GM12878 (cell line): ENCODE results near the gene HDDC2. TPM values are rescaled to one million over a fixed set of nuclear protein-coding genes. Genes with fewer than 3 reads are reported as not detected.

Source experiments
- ATAC-seq: fragments of 200-7000 bp; cut with Tn5 transposase; 3 replicates; pipeline ENCODE4 v1.9.1; 2020; ENCODE audit warnings: mild to moderate bottlenecking, moderate library complexity
- BruUV-seq: library from RNA; stranded (reverse); fragments of 400-500 nt; replicated peaks from 2 replicates; lab custom pipeline; 2021; lab: Mats Ljungman, UMichigan
- CTCF ChIA-PET: fragments of 300-600 bp; sonication (Branson Sonifier 250); formaldehyde crosslinking; extraction: SDS; loops from one replicate; lab custom pipeline; 2021; ENCODE audit warnings: inconsistent platforms; lab: Yijun Ruan, JAX
- POLR2A ChIA-PET: fragments of 350-600 bp; formaldehyde crosslinking; extraction: SDS; loops from one replicate; lab custom pipeline; 2021; ENCODE audit warnings: inconsistent platforms; lab: Charles Lee
- RAD21 ChIA-PET: fragments of 300-600 bp; sonication (Branson Sonifier 250); formaldehyde crosslinking; loops from one replicate; lab custom pipeline; 2023; ENCODE audit warnings: antibody characterized with exemption; ENCODE audit not compliant: unreplicated experiment; lab: Charles Lee
- SMC1A ChIA-PET: fragments of 300-600 bp; sonication (Branson Sonifier 250); formaldehyde crosslinking; loops from one replicate; lab custom pipeline; 2023; ENCODE audit not compliant: unreplicated experiment, uncharacterized antibody; lab: Charles Lee
- DNase-seq: peaks from one replicate; pipeline ENCODE4 v3.0.0-alpha.2; 2011; ENCODE audit warnings: low read depth, low spot score
- FAIRE-seq: peaks from 3 replicates; lab custom pipeline; 2011; peaks lifted over from hg19 to GRCh38; lab: Jason Lieb, UNC
- H2AFZ ChIP-seq: 2 replicates; pipeline ENCODE4 v1.6.0; 2011; ENCODE audit warnings: low read depth, low read length, control low read depth; ENCODE audit not compliant: control insufficient read depth
- H3K27ac ChIP-seq: 2 replicates; pipeline ENCODE4 v1.5.1; 2011; ENCODE audit warnings: control low read depth; ENCODE audit not compliant: control insufficient read depth, insufficient read depth
- H3K27me3 ChIP-seq, 2 experiments: replicated peaks in 1 of 2; 2 replicates each; pipeline versions ENCODE4 v1.6.0 to v1.6.1; 2011; ENCODE audit warnings: low read length in 1 of 2; ENCODE audit not compliant: control insufficient read depth in 2 of 2, insufficient read depth in 2 of 2
- H3K36me3 ChIP-seq, 2 experiments: 2 replicates each; pipeline ENCODE4 v1.5.1; 2011; ENCODE audit warnings: low read length in 1 of 2; ENCODE audit not compliant: control insufficient read depth in 2 of 2, insufficient read depth in 2 of 2
- H3K4me1 ChIP-seq: 2 replicates; pipeline ENCODE4 v1.6.1; 2011; ENCODE audit warnings: mild to moderate bottlenecking, low read length, moderate library complexity, mixed read lengths; ENCODE audit not compliant: control insufficient read depth, insufficient read depth
- H3K4me2 ChIP-seq: 2 replicates; pipeline ENCODE4 v1.6.0; 2011; ENCODE audit warnings: control low read depth; ENCODE audit not compliant: control insufficient read depth, insufficient read depth
- H3K4me3 ChIP-seq: fragments of 200-600 bp; sonication (generic); 2 replicates; pipeline ENCODE4 v1.5.1; 2016
- H3K79me2 ChIP-seq: 2 replicates; pipeline ENCODE4 v1.6.0; 2011; ENCODE audit warnings: low read length; ENCODE audit not compliant: control insufficient read depth, insufficient read depth
- H3K9ac ChIP-seq: 2 replicates; pipeline ENCODE4 v1.8.0; 2011; ENCODE audit warnings: low read length, control low read depth, mixed read lengths; ENCODE audit not compliant: control insufficient read depth, insufficient read depth
- H3K9me3 ChIP-seq: replicated peaks from 3 replicates; pipeline ENCODE4 v1.5.1; 2011; ENCODE audit warnings: mild to moderate bottlenecking, low read length; ENCODE audit not compliant: control insufficient read depth, insufficient read depth
- H4K20me1 ChIP-seq: 2 replicates; pipeline ENCODE4 v1.6.0; 2011; ENCODE audit not compliant: control insufficient read depth, insufficient read depth
- ASH2L ChIP-seq: fragments of 300-600, 200-600 bp; sonication (generic); IDR thresholded peaks from 2 replicates; pipeline ENCODE4 v1.6.1; 2017; ENCODE audit warnings: low read depth, mild to moderate bottlenecking, borderline replicate concordance
- ATF3 ChIP-seq: IDR thresholded peaks from 2 replicates; pipeline ENCODE4 v1.6.1; 2011; ENCODE audit warnings: low read depth, mild to moderate bottlenecking, low read length, moderate library complexity, borderline replicate concordance; ENCODE audit errors: extremely low read depth
- CHD1 ChIP-seq: IDR thresholded peaks from 2 replicates; pipeline ENCODE4 v1.6.1; 2012; ENCODE audit warnings: low read depth, low read length, improper control_type of control experiment
- ETV6 ChIP-seq, 2 experiments: fragments of 450-650 bp in 1 of 2; IDR thresholded peaks in 1 of 2; conservative IDR thresholded peaks in 1 of 2; 2 replicates each; pipeline ENCODE4 v1.6.1; 2014; ENCODE audit warnings: antibody characterized with exemption in 1 of 2, borderline replicate concordance in 1 of 2, low read depth in 1 of 2, mild to moderate bottlenecking in 1 of 2, moderate library complexity in 1 of 2
- FOXM1 ChIP-seq: IDR thresholded peaks from 2 replicates; pipeline ENCODE4 v1.6.1; 2012; ENCODE audit warnings: low read depth, mild to moderate bottlenecking, inconsistent platforms, low read length, moderate library complexity
- HCFC1 ChIP-seq: fragments of 150-350 bp; IDR thresholded peaks from 2 replicates; pipeline ENCODE4 v1.6.1; 2014; ENCODE audit warnings: low read length
- HSF1 ChIP-seq: fragments of 150-350 bp; IDR thresholded peaks from 2 replicates; pipeline ENCODE4 v1.6.1; 2014; ENCODE audit warnings: mild to moderate bottlenecking, low read depth, low read length
- IKZF1 ChIP-seq: fragments of 450-650 bp; conservative IDR thresholded peaks from 2 replicates; pipeline ENCODE4 v1.6.1; 2017; ENCODE audit warnings: antibody characterized with exemption, mild to moderate bottlenecking
- NFYA ChIP-seq: IDR thresholded peaks from 2 replicates; pipeline ENCODE4 v1.6.1; 2011; ENCODE audit warnings: low read depth, mild to moderate bottlenecking, low read length, improper control_type of control experiment, borderline replicate concordance
- PML ChIP-seq: IDR thresholded peaks from 2 replicates; pipeline ENCODE4 v1.6.1; 2012; ENCODE audit warnings: low read length, inconsistent platforms
- SREBF1 ChIP-seq: IDR thresholded peaks from 2 replicates; pipeline ENCODE4 v1.6.1; 2012; ENCODE audit warnings: mild to moderate bottlenecking, low read length
- SRF ChIP-seq, 2 experiments: IDR thresholded peaks; 2 replicates each; pipeline ENCODE4 v1.6.1; 2011; ENCODE audit warnings: low read depth in 2 of 2, low read length in 2 of 2, mild to moderate bottlenecking in 1 of 2, moderate library complexity in 1 of 2
- ZNF207 ChIP-seq: fragments of 450-650 bp; IDR thresholded peaks from 2 replicates; pipeline ENCODE4 v1.6.1; 2014; ENCODE audit warnings: antibody characterized with exemption, mild to moderate bottlenecking, borderline replicate concordance
- WGBS: methylation state at CpG from one replicate; pipeline ENCODE4 v1.1.6; 2016; ENCODE audit warnings: low lambda C conversion rate; ENCODE audit not compliant: insufficient replicate concordance, insufficient coverage; ENCODE audit errors: missing lambda C conversion rate; 5-methylcytosine and 5-hydroxymethylcytosine counted together
- in situ Hi-C: fragments of 300-500 bp; cut with MboI; formaldehyde crosslinking; loops from 9 replicates; pipeline ENCODE4 v1.14.3; 2018; ENCODE audit warnings: mixed read lengths
- intact Hi-C: fragments of 100-400 bp; cut with micrococcal nuclease; formaldehyde crosslinking; loops from one replicate; pipeline ENCODE4 v1.14.2; 2022; ENCODE audit not compliant: unreplicated experiment
- polyA plus RNA-seq, 11 experiments: library from polyadenylated mRNA; depleted of rRNA in 4 of 11; unstranded in 6 of 11; stranded (reverse) in 5 of 11; fragments of >200 nt; fragmentation: Nextera tagmentation in 4 of 11; fragmentation: Illumina TruSeq in 1 of 11; extraction: Ambion mirVana in 4 of 11; extraction: Trizol in 1 of 11; gene quantifications; 1 replicate in 1 of 11; 2 replicates in 10 of 11; pipeline versions ENCODE4 v1.2.1 to v1.2.3, GENCODE V29; 2011 to 2016; ENCODE audit warnings: inconsistent platforms in 2 of 11, missing spikeins in 2 of 11, low read depth in 1 of 11
- total RNA-seq, 4 experiments: library from RNA; depleted of rRNA in 3 of 4; stranded (reverse); fragments of >200 nt in 3 of 4; fragmentation: Illumina TruSeq in 1 of 4; extraction: Trizol in 1 of 4; gene quantifications; 2 replicates each; pipeline versions ENCODE4 v1.2.1 to v1.2.3, GENCODE V29; 2013 to 2021
- TF ChIP-seq, protein P1 (sequence below): fragments of 450-650 bp; IDR thresholded peaks from 2 replicates; pipeline ENCODE4 v1.6.1; 2017; ENCODE audit warnings: mild to moderate bottlenecking, moderate library complexity
- TF ChIP-seq, protein P2 (sequence below): IDR thresholded peaks from 2 replicates; pipeline ENCODE4 v1.6.1; 2011; ENCODE audit warnings: borderline replicate concordance, low read depth, mild to moderate bottlenecking, moderate library complexity, low read length; ENCODE audit not compliant: insufficient read depth, poor library complexity, severe bottlenecking

The HDDC2 gene
- total and polyA plus RNA-seq, 10 of the 15 experiments (the other 5 are each of a cell fraction or from before 2014, with no cell fraction given) = 54.5 to 148 (median 92.7) TPM

- in situ Hi-C loops (no loop called here), intact Hi-C loops (no loop called here)
- Histone ChIP-seq H3K4me1 (no peaks in the 10 kb centered on the region), H3K4me2 (no peak overlapping the region), H3K27ac (no peak overlapping the region), H3K9me3 (no peaks in the 10 kb centered on the region), H3K36me3 (no peaks in the 10 kb centered on the region), H3K27me3 (no peaks in the 10 kb centered on the region), H2AFZ (no peak overlapping the region), H3K9ac (no peak overlapping the region), H3K4me3 (no peak overlapping the region), H3K79me2 (no peaks in the 10 kb centered on the region), H4K20me1 (no peaks in the 10 kb centered on the region)
- ATAC-seq = no peak
- no TSS peak for BruUV-seq
- FAIRE-seq = no peak
- TF ChIP-seq SREBF1 (no peak), HSF1 (no peak), PML (no peak), ZNF207 (no peak), ATF3 (no peak), NFYA (no peak), ASH2L (no peak), FOXM1 (no peak), CHD1 (no peak), SRF (IDR thresholded peaks at IDR 0.05; ENCODE audit: low read depth in 2 of 2, low read length in 2 of 2) (no peak), ETV6 (conservative IDR thresholded peaks at IDR 0.05 in 1 of 2, IDR thresholded peaks at IDR 0.05 in 1 of 2; ENCODE audit: borderline replicate concordance in 1 of 2, low read depth in 1 of 2) (no peak), HCFC1 (no peak), IKZF1 (no peak)
- TF ChIP-seq, protein P1, sequence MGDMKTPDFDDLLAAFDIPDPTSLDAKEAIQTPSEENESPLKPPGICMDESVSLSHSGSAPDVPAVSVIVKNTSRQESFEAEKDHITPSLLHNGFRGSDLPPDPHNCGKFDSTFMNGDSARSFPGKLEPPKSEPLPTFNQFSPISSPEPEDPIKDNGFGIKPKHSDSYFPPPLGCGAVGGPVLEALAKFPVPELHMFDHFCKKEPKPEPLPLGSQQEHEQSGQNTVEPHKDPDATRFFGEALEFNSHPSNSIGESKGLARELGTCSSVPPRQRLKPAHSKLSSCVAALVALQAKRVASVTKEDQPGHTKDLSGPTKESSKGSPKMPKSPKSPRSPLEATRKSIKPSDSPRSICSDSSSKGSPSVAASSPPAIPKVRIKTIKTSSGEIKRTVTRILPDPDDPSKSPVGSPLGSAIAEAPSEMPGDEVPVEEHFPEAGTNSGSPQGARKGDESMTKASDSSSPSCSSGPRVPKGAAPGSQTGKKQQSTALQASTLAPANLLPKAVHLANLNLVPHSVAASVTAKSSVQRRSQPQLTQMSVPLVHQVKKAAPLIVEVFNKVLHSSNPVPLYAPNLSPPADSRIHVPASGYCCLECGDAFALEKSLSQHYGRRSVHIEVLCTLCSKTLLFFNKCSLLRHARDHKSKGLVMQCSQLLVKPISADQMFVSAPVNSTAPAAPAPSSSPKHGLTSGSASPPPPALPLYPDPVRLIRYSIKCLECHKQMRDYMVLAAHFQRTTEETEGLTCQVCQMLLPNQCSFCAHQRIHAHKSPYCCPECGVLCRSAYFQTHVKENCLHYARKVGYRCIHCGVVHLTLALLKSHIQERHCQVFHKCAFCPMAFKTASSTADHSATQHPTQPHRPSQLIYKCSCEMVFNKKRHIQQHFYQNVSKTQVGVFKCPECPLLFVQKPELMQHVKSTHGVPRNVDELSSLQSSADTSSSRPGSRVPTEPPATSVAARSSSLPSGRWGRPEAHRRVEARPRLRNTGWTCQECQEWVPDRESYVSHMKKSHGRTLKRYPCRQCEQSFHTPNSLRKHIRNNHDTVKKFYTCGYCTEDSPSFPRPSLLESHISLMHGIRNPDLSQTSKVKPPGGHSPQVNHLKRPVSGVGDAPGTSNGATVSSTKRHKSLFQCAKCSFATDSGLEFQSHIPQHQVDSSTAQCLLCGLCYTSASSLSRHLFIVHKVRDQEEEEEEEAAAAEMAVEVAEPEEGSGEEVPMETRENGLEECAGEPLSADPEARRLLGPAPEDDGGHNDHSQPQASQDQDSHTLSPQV = no peak
- TF ChIP-seq, protein P2, sequence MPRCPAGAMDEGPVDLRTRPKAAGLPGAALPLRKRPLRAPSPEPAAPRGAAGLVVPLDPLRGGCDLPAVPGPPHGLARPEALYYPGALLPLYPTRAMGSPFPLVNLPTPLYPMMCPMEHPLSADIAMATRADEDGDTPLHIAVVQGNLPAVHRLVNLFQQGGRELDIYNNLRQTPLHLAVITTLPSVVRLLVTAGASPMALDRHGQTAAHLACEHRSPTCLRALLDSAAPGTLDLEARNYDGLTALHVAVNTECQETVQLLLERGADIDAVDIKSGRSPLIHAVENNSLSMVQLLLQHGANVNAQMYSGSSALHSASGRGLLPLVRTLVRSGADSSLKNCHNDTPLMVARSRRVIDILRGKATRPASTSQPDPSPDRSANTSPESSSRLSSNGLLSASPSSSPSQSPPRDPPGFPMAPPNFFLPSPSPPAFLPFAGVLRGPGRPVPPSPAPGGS = no peak
- SMC1A ChIA-PET = interaction anchor here (0.8 kb wide), 1 partner anchor 19 kb away, joined by 3 read pairs; no protein-coding TSS in a partner anchor
- RAD21 ChIA-PET = no interaction called here
- DNase-seq = no peak
- POLR2A ChIA-PET = interaction anchor here (0.8 kb wide), 1 partner anchor 15 kb away, joined by 3 read pairs; no protein-coding TSS in a partner anchor
- CTCF ChIA-PET = interaction anchor here (0.6 kb wide), 1 partner anchor 102 kb away, joined by 3 read pairs; no protein-coding TSS in a partner anchor
- 28% methylated on average over 3 of the region's 3 CpGs for WGBS
Observed at GRCh38 chr6:125230674-125231073, 71.1 kb downstream of the HDDC2 start.
